Small intestine (tissue), 7 donors: ENCODE measurements around the gene FGF7. TPM values are rescaled to one million over a fixed set of nuclear protein-coding genes. Genes with fewer than 3 reads are reported as not detected.
"Not testable (repeated sequence)": the region's sequence is repeated elsewhere in the genome, so short reads cannot be mapped to it uniquely, and the experiment has no call there.

ENCODE experiments used
- DNase-seq, 2 donors: peaks; one replicate each; pipeline versions ENCODE4 v3.0.0 to v3.0.0-alpha.2; 2013
- FAIRE-seq: peaks from 2 replicates; lab custom pipeline; 2012; peaks lifted over from hg19 to GRCh38; lab: Jason Lieb, UNC
- H3K27ac ChIP-seq, 3 donors: one replicate each; pipeline ENCODE4 v1.5.1; 2013; ENCODE audit warnings: low read length in 2 of 3, mild to moderate bottlenecking in 2 of 3, control low read depth in 1 of 3, inconsistent platforms in 1 of 3, low read depth in 1 of 3, moderate library complexity in 1 of 3
- H3K27me3 ChIP-seq, 3 donors: one replicate each; pipeline ENCODE4 v1.6.1; 2013; ENCODE audit warnings: low read length in 3 of 3, inconsistent platforms in 1 of 3; ENCODE audit not compliant: control insufficient read depth in 3 of 3, insufficient read depth in 3 of 3
- H3K36me3 ChIP-seq, 3 donors: one replicate each; pipeline ENCODE4 v1.6.1; 2013; ENCODE audit warnings: low read length in 3 of 3, inconsistent platforms in 1 of 3, low read depth in 1 of 3, mild to moderate bottlenecking in 1 of 3, moderate library complexity in 1 of 3; ENCODE audit not compliant: control insufficient read depth in 3 of 3, insufficient read depth in 2 of 3
- H3K4me1 ChIP-seq, 3 donors: one replicate each; pipeline ENCODE4 v1.6.1; 2013; ENCODE audit warnings: low read length in 2 of 3, inconsistent platforms in 1 of 3, low read depth in 1 of 3, mild to moderate bottlenecking in 1 of 3, moderate library complexity in 1 of 3; ENCODE audit not compliant: control insufficient read depth in 3 of 3, insufficient read depth in 2 of 3
- H3K4me3 ChIP-seq, 3 donors: one replicate each; pipeline ENCODE4 v1.5.1; 2013; ENCODE audit warnings: low read length in 3 of 3, control low read depth in 1 of 3, inconsistent platforms in 1 of 3, low read depth in 1 of 3, mild to moderate bottlenecking in 1 of 3, moderate library complexity in 1 of 3
- H3K9me3 ChIP-seq, 2 donors: one replicate each; pipeline ENCODE4 v1.6.1; 2013; ENCODE audit warnings: low read depth in 1 of 2, low read length in 1 of 2; ENCODE audit not compliant: control insufficient read depth in 2 of 2, insufficient read depth in 1 of 2
- WGBS, 3 donors: extraction: QIAGEN DNeasy Blood & Tissue Kit; methylation state at CpG; one replicate each; pipeline ENCODE4 v1.1.7; 2013; 5-methylcytosine and 5-hydroxymethylcytosine counted together
- polyA plus RNA-seq, 4 donors: library from polyadenylated mRNA; stranded (reverse) in 3 of 4; unstranded in 1 of 4; fragments of 200-250 nt in 3 of 4; fragments of 120-200 nt in 1 of 4; gene quantifications; one replicate each; pipeline versions ENCODE4 v1.2.1 to v1.2.3, GENCODE V29; 2013
- donor health status: healthy with polysubstance abuse.
- donor health status: control.
- donor health status: control.
- donor health status: Bipolar disorder and iron deficiency.
- donor health status: healthy.

Gene FGF7
- polyA plus RNA-seq, 4 donors = under 0.01 to 4.9 (median 2.4) TPM

- 58 to 71% (median 69%) methylated on average over 3 of the region's 3 CpGs for WGBS, 3 donors
- no peak for DNase-seq
Measured at GRCh38 chr15:49467746-49468480, 44.9 kb downstream of the FGF7 start.

GRCh38 chr15:49468481-49468839, 45.4 kb downstream of the FGF7 start:
- FAIRE-seq = no peak
- Histone ChIP-seq H3K27ac (no peak overlapping the region), H3K36me3 (no peaks in the 10 kb centered on the region), H3K9me3 (no peaks in the 10 kb centered on the region), H3K4me3 (no peak overlapping the region), H3K27me3 (no peaks in the 10 kb centered on the region), H3K4me1 (no peaks in the 10 kb centered on the region)
- 49 to 59% (median 56%) methylated on average over 2 of the region's 2 CpGs for WGBS, 3 donors
- DNase-seq = no peak

More at GRCh38 chr15:49467746-49468480, 44.9 kb downstream of the FGF7 start:
- Histone ChIP-seq H3K4me3 (no peak overlapping the region), H3K27ac (no peak overlapping the region), H3K27me3 (no peaks in the 10 kb centered on the region), H3K9me3 (no peaks in the 10 kb centered on the region), H3K36me3 (no peaks in the 10 kb centered on the region), H3K4me1 (no peaks in the 10 kb centered on the region)
- FAIRE-seq = no peak

- 73 to 76% (median 74%) methylated on average over 3 to 4 of the region's 4 CpGs for WGBS, 3 donors
- not testable (repeated sequence) for DNase-seq
Measured at GRCh38 chr15:49471248-49471647, 48.2 kb downstream of the FGF7 start.

GRCh38 chr15:49471733-49472132, 48.7 kb downstream of the FGF7 start:
- Histone ChIP-seq H3K27me3 (no peaks in the 10 kb centered on the region), H3K27ac (no peak overlapping the region), H3K9me3 (no peaks in the 10 kb centered on the region), H3K4me1 (no peaks in the 10 kb centered on the region), H3K36me3 (no peaks in the 10 kb centered on the region), H3K4me3 (no peak overlapping the region)
- 21 to 43% (median 32%) methylated on average over 4 of the region's 4 CpGs for WGBS, 3 donors
- FAIRE-seq = no peak
- no peak for DNase-seq

More at GRCh38 chr15:49471248-49471647, 48.2 kb downstream of the FGF7 start:
- not testable (repeated sequence) for H3K27me3 ChIP-seq, H3K4me3 ChIP-seq, FAIRE-seq, H3K36me3 ChIP-seq, H3K9me3 ChIP-seq, H3K4me1 ChIP-seq, H3K27ac ChIP-seq

GRCh38 chr15:49472338-49472737, 49.3 kb downstream of the FGF7 start:
- no peak overlapping the region for H3K4me3 ChIP-seq
- H3K9me3 ChIP-seq = no peaks in the 10 kb centered on the region
- H3K27me3 ChIP-seq = no peaks in the 10 kb centered on the region
- H3K36me3 ChIP-seq = no peaks in the 10 kb centered on the region
- H3K4me1 ChIP-seq = no peaks in the 10 kb centered on the region
- 86 to 92% (median 91%) methylated on average over 2 of the region's 2 CpGs for WGBS, 3 donors
- FAIRE-seq (no peak), DNase-seq (no peak)
- H3K27ac ChIP-seq = no peak overlapping the region

- Histone ChIP-seq H3K27ac (no peak overlapping the region), H3K4me1 (no peaks in the 10 kb centered on the region), H3K4me3 (no peak overlapping the region), H3K9me3 (no peaks in the 10 kb centered on the region), H3K27me3 (no peaks in the 10 kb centered on the region), H3K36me3 (no peaks in the 10 kb centered on the region)
- DNase-seq (no peak), FAIRE-seq (no peak)
- WGBS, 3 donors = 18 to 52% (median 33%) methylated on average over 1 of the region's 1 CpG
Measured at GRCh38 chr15:49473031-49473430, 50.0 kb downstream of the FGF7 start.

GRCh38 chr15:49478021-49478420, 55.0 kb downstream of the FGF7 start:
- not testable (repeated sequence) for H3K27me3 ChIP-seq, H3K36me3 ChIP-seq, H3K4me3 ChIP-seq, H3K9me3 ChIP-seq, H3K27ac ChIP-seq, FAIRE-seq, DNase-seq, H3K4me1 ChIP-seq
- 87 to 99% (median 93%) methylated on average over 4 of the region's 4 CpGs for WGBS, 3 donors

- not testable (repeated sequence) for H3K36me3 ChIP-seq, H3K27me3 ChIP-seq, H3K4me1 ChIP-seq, DNase-seq, H3K9me3 ChIP-seq, H3K27ac ChIP-seq, H3K4me3 ChIP-seq
- FAIRE-seq = peak; percentile 15
Measured at GRCh38 chr15:49478982-49479381, 55.9 kb downstream of the FGF7 start.

GRCh38 chr15:49485401-49485800, 62.4 kb downstream of the FGF7 start:
- not testable (repeated sequence) for H3K4me1 ChIP-seq, H3K27ac ChIP-seq, DNase-seq, H3K4me3 ChIP-seq, H3K9me3 ChIP-seq, H3K36me3 ChIP-seq, H3K27me3 ChIP-seq, FAIRE-seq
- 55 to 83% (median 79%) methylated on average over 1 of the region's 1 CpG for WGBS, 3 donors
